Thyroid gland (tissue), 4 donors: ENCODE results near the gene TCP11L2. TPM values are rescaled to one million over a fixed set of nuclear protein-coding genes. Genes with fewer than 3 reads are reported as not detected.

ENCODE experiments used
- DNase-seq, 2 donors: peaks; one replicate each; pipeline ENCODE4 v3.0.0-alpha.2; 2019
- H3K27ac ChIP-seq, 3 donors: fragments of 200-600 bp; sonication (generic); 1 replicate in 2 of 3; 2 replicates in 1 of 3; pipeline ENCODE4 v1.5.1; 2016 to 2019; ENCODE audit warnings: mild to moderate bottlenecking in 1 of 3, moderate library complexity in 1 of 3
- H3K27me3 ChIP-seq: fragments of 200-600 bp; sonication (generic); one replicate; pipeline ENCODE4 v1.5.1; 2019
- H3K36me3 ChIP-seq, 2 donors: fragments of 200-600 bp; sonication (generic); one replicate each; pipeline ENCODE4 v1.5.1; 2016 to 2019
- H3K4me1 ChIP-seq, 2 donors: fragments of 200-600 bp; sonication (generic); one replicate each; pipeline ENCODE4 v1.5.1; 2017 to 2019
- H3K4me3 ChIP-seq, 3 donors: fragments of 200-600 bp; sonication (generic); replicated peaks in 1 of 3; 1 replicate in 2 of 3; 2 replicates in 1 of 3; pipeline ENCODE4 v1.5.1; 2016; ENCODE audit warnings: mild to moderate bottlenecking in 1 of 3
- H3K9me3 ChIP-seq: fragments of 200-600 bp; sonication (generic); one replicate; pipeline ENCODE4 v1.5.1; 2017
- CTCF ChIP-seq, 6 experiments: fragments of 200-600 bp in 3 of 6; fragments of 450-650 bp in 3 of 6; sonication (generic) in 3 of 6; IDR thresholded peaks; one replicate each; pipeline ENCODE4 v1.5.1; 2016 to 2019; ENCODE audit warnings: antibody characterized with exemption in 6 of 6, mild to moderate bottlenecking in 2 of 6, inconsistent platforms in 1 of 6, moderate library complexity in 1 of 6
- POLR2A ChIP-seq, 2 donors: fragments of 450-650 bp; IDR thresholded peaks; one replicate each; pipeline ENCODE4 v1.6.1; 2017; ENCODE audit warnings: antibody characterized with exemption in 2 of 2, mild to moderate bottlenecking in 2 of 2, moderate library complexity in 1 of 2
- WGBS, 2 donors: methylation state at CpG; one replicate each; pipeline ENCODE4 v1.1.5; 2017; 5-methylcytosine and 5-hydroxymethylcytosine counted together
- intact Hi-C: fragments of 100-400 bp; cut with DNase I; formaldehyde crosslinking; loops from one replicate; pipeline ENCODE4 v1.15.1; 2023
- total RNA-seq, 4 donors: library from RNA; depleted of rRNA; stranded (reverse); fragments of >200 nt; gene quantifications; one replicate each; pipeline ENCODE4 v1.2.3, GENCODE V29; 2016

Gene TCP11L2
- 10 to 100 TPM; 39.7 to 72.3 (median 59.9) TPM for total RNA-seq

GRCh38 chr12:106302401-106303201, at the start of gene TCP11L2:
TSS of gene TCP11L2 (plus strand) at chr12:106302733. CDS start at chr12:106311076, 8,343 bp downstream.
- TF ChIP-seq POLR2A (IDR thresholded peaks at IDR 0.05) (peak in 1 of 2 donors; percentile 41), CTCF (IDR thresholded peaks at IDR 0.05) (peak in 1 of 6 experiments; percentile 25)
- Histone ChIP-seq H3K27ac (peak within 1 kb of the TSS; percentile 92 to 99 (median 97)), H3K4me1 (peaks cover 44 to 46% of the 10 kb centered on the region in 2 donors), H3K27me3 (no peaks in the 10 kb centered on the region), H3K9me3 (no peaks in the 10 kb centered on the region), H3K36me3 (no peaks in the 10 kb centered on the region), H3K4me3 (peak within 1 kb of the TSS; percentile 79 to 90 (median 84))
- WGBS, 2 donors: 0 to 1% methylated on average over 4 to 36 of the region's 76 CpGs
- intact Hi-C loops: no loop called here
- peak; percentile 87 to 89 for DNase-seq

GRCh38 chr12:106254724-106255123, 47.8 kb upstream of the TCP11L2 start:
- H3K9me3 ChIP-seq: no peaks in the 10 kb centered on the region
- intact Hi-C loops: no loop called here
- H3K4me3 ChIP-seq: no peak overlapping the region
- DNase-seq: no peak
- H3K36me3 ChIP-seq: no peaks in the 10 kb centered on the region
- no peak overlapping the region for H3K27ac ChIP-seq
- H3K27me3 ChIP-seq: no peaks in the 10 kb centered on the region
- no peaks in the 10 kb centered on the region for H3K4me1 ChIP-seq
- WGBS, 2 donors: 58 to 69% methylated on average over 3 of the region's 3 CpGs
- TF ChIP-seq POLR2A (IDR thresholded peaks at IDR 0.05): no peak
- TF ChIP-seq CTCF (IDR thresholded peaks at IDR 0.05): no peak

- 91 to 95% methylated on average over 3 of the region's 3 CpGs for WGBS, 2 donors
- intact Hi-C loops: no loop called here
- H3K36me3 ChIP-seq: no peaks in the 10 kb centered on the region
- DNase-seq: no peak
- no peak overlapping the region for H3K27ac ChIP-seq
- no peak overlapping the region for H3K4me3 ChIP-seq
- no peaks in the 10 kb centered on the region for H3K4me1 ChIP-seq
- no peaks in the 10 kb centered on the region for H3K27me3 ChIP-seq
- no peak for TF ChIP-seq CTCF (IDR thresholded peaks at IDR 0.05)
- TF ChIP-seq POLR2A (IDR thresholded peaks at IDR 0.05): no peak
- H3K9me3 ChIP-seq: no peaks in the 10 kb centered on the region
These were observed 47.0 kb upstream of the TCP11L2 start for GRCh38 chr12:106255493-106255892.

- TF ChIP-seq POLR2A (IDR thresholded peaks at IDR 0.05) (no peak), CTCF (IDR thresholded peaks at IDR 0.05) (no peak)
- H3K27me3 ChIP-seq: no peaks in the 10 kb centered on the region
- no peak overlapping the region for H3K27ac ChIP-seq
- intact Hi-C loops: no loop called here
- no peak overlapping the region for H3K4me3 ChIP-seq
- 73 to 81% methylated on average over 5 of the region's 5 CpGs for WGBS, 2 donors
- no peaks in the 10 kb centered on the region for H3K9me3 ChIP-seq
- no peak for DNase-seq
- no peaks in the 10 kb centered on the region for H3K4me1 ChIP-seq
- H3K36me3 ChIP-seq: no peaks in the 10 kb centered on the region
These were observed 46.6 kb upstream of the TCP11L2 start for GRCh38 chr12:106255952-106256351.

GRCh38 chr12:106256524-106256923, 46.0 kb upstream of the TCP11L2 start:
- intact Hi-C loops: no loop called here

More at GRCh38 chr12:106256524-106256923, 46.0 kb upstream of the TCP11L2 start:
- no peaks in the 10 kb centered on the region for H3K36me3 ChIP-seq
- H3K9me3 ChIP-seq: no peaks in the 10 kb centered on the region
- H3K27me3 ChIP-seq: no peaks in the 10 kb centered on the region
- no peak overlapping the region for H3K27ac ChIP-seq
- no peak for TF ChIP-seq POLR2A (IDR thresholded peaks at IDR 0.05)
- no peaks in the 10 kb centered on the region for H3K4me1 ChIP-seq
- no peak overlapping the region for H3K4me3 ChIP-seq
- DNase-seq: no peak
